HepG2 (cell line): ENCODE measurements around the gene CTXN3. TPM values are rescaled to one million over a fixed set of nuclear protein-coding genes. Genes with fewer than 3 reads are reported as not detected.

ENCODE experiments used
- ATAC-seq: fragments of 200-7000 bp; cut with Tn5 transposase; 3 replicates; pipeline ENCODE4 v1.9.1; 2020; ENCODE audit warnings: mild to moderate bottlenecking, moderate library complexity
- BruUV-seq: library from RNA; stranded (reverse); fragments of 400-500 nt; replicated peaks from 2 replicates; lab custom pipeline; 2021; lab: Mats Ljungman, UMichigan
- CTCF ChIA-PET: fragments of 300-600 bp; formaldehyde crosslinking; extraction: SDS; loops from one replicate; lab custom pipeline; 2021; ENCODE audit warnings: low total read pairs, inconsistent platforms, low intra/inter-chr PET ratio; lab: Yijun Ruan, JAX
- POLR2A ChIA-PET: fragments of 350-600 bp; sonication (Branson Sonifier 250); formaldehyde crosslinking; loops from one replicate; lab custom pipeline; 2020; ENCODE audit warnings: antibody characterized with exemption, inconsistent platforms; lab: Yijun Ruan, JAX
- DNase-seq: peaks from one replicate; pipeline ENCODE4 v3.0.0-alpha.2; 2015; ENCODE audit warnings: low spot score
- FAIRE-seq: peaks from 3 replicates; lab custom pipeline; 2011; peaks lifted over from hg19 to GRCh38; lab: Jason Lieb, UNC
- H2AFZ ChIP-seq: one replicate; pipeline ENCODE4 v1.6.1; 2011; ENCODE audit warnings: low read length, inconsistent platforms
- H3K27ac ChIP-seq: fragments of 300-600 bp; 3 replicates; pipeline ENCODE4 v1.8.0; 2011; ENCODE audit warnings: mixed run types, mild to moderate bottlenecking, mixed read lengths, low read length, inconsistent platforms; ENCODE audit not compliant: insufficient read depth; ENCODE audit errors: extremely low read length
- H3K27me3 ChIP-seq, 2 experiments: fragments of 200-600 bp in 1 of 2; 2 replicates in 1 of 2; 3 replicates in 1 of 2; pipeline versions ENCODE4 v1.6.0 to v1.8.0; 2011; ENCODE audit warnings: low read length in 2 of 2, mild to moderate bottlenecking in 2 of 2, moderate library complexity in 2 of 2, inconsistent platforms in 1 of 2; ENCODE audit not compliant: insufficient read depth in 2 of 2, control insufficient read depth in 1 of 2
- H3K36me3 ChIP-seq, 2 experiments: fragments of 200-600 bp in 1 of 2; replicated peaks in 1 of 2; 2 replicates in 1 of 2; 3 replicates in 1 of 2; pipeline versions ENCODE4 v1.5.1 to v1.8.0; 2011; ENCODE audit warnings: low read length in 2 of 2, inconsistent platforms in 1 of 2; ENCODE audit not compliant: insufficient read depth in 2 of 2, control insufficient read depth in 1 of 2
- H3K4me1 ChIP-seq: 2 replicates; pipeline ENCODE4 v1.5.1; 2012; ENCODE audit warnings: low read length, inconsistent platforms; ENCODE audit not compliant: insufficient read depth
- H3K4me2 ChIP-seq: 2 replicates; pipeline ENCODE4 v1.6.0; 2011; ENCODE audit warnings: low read depth, low read length, inconsistent platforms
- H3K4me3 ChIP-seq, 3 experiments: fragments of 200-600 bp in 1 of 3; sonication (generic), shearing (Covaris generic) in 1 of 3; replicated peaks in 1 of 3; 2 replicates each; pipeline ENCODE4 v1.5.1; 2011 to 2016; ENCODE audit warnings: low read length in 3 of 3, inconsistent platforms in 2 of 3, low read depth in 2 of 3, mild to moderate bottlenecking in 2 of 3, control low read depth in 1 of 3, mixed read lengths in 1 of 3; ENCODE audit not compliant: insufficient read depth in 1 of 3
- H3K79me2 ChIP-seq: one replicate; pipeline ENCODE4 v1.6.1; 2011; ENCODE audit warnings: low read length, inconsistent platforms; ENCODE audit not compliant: insufficient read depth
- H3K9ac ChIP-seq: 2 replicates; pipeline ENCODE4 v1.6.0; 2011; ENCODE audit warnings: mild to moderate bottlenecking, low read depth, low read length, inconsistent platforms; ENCODE audit not compliant: insufficient read depth
- H3K9me3 ChIP-seq: 2 replicates; pipeline ENCODE4 v1.5.1; 2012; ENCODE audit warnings: mild to moderate bottlenecking, low read length
- H4K20me1 ChIP-seq: 2 replicates; pipeline ENCODE4 v1.6.0; 2011; ENCODE audit warnings: inconsistent platforms, mild to moderate bottlenecking, low read length, moderate library complexity; ENCODE audit not compliant: insufficient read depth
- HHEX ChIP-seq: IDR thresholded peaks from 2 replicates; pipeline ENCODE4 v1.6.1; 2016; ENCODE audit warnings: control low read depth
- JUNB ChIP-seq: sonication (generic); formaldehyde crosslinking; IDR thresholded peaks from 2 replicates; pipeline ENCODE4 v1.8.0; 2022; ENCODE audit warnings: missing genetic modification reagents, mild to moderate bottlenecking, borderline replicate concordance
- NFE2L2 ChIP-seq: fragments of 150-350 bp; IDR thresholded peaks from 2 replicates; pipeline ENCODE4 v1.6.1; 2014; ENCODE audit warnings: low read length
- NR2F1 ChIP-seq, 2 experiments: fragments of 450-650 bp in 1 of 2; formaldehyde crosslinking in 1 of 2; IDR thresholded peaks; 2 replicates each; pipeline versions ENCODE4 v1.5.0 to v1.6.1; 2016 to 2020; ENCODE audit warnings: mild to moderate bottlenecking in 1 of 2, missing compliant biosample characterization in 1 of 2, missing genetic modification reagents in 1 of 2, moderate library complexity in 1 of 2
- RFX3 ChIP-seq: IDR thresholded peaks from 2 replicates; pipeline ENCODE4 v1.6.1; 2016; ENCODE audit warnings: missing biosample characterization, missing genetic modification reagents
- SIN3A ChIP-seq: IDR thresholded peaks from 2 replicates; pipeline ENCODE4 v1.6.1; 2011; ENCODE audit warnings: low read depth, mild to moderate bottlenecking, control low read depth, low read length, borderline replicate concordance
- TP53 ChIP-seq: sonication (generic); formaldehyde crosslinking; conservative IDR thresholded peaks from 2 replicates; pipeline ENCODE4 v1.4.0; 2020; ENCODE audit warnings: missing genetic modification reagents
- ZFP82 ChIP-seq: sonication (generic); formaldehyde crosslinking; IDR thresholded peaks from 2 replicates; pipeline ENCODE4 v1.5.1; 2020; ENCODE audit warnings: mild to moderate bottlenecking, missing genetic modification reagents, borderline replicate concordance
- ZNF562 ChIP-seq: sonication (generic); formaldehyde crosslinking; IDR thresholded peaks from 2 replicates; pipeline ENCODE4 v1.8.0; 2022; ENCODE audit warnings: missing genetic modification reagents, borderline replicate concordance
- WGBS: methylation state at CpG from one replicate; pipeline ENCODE4 v1.1.6; 2017; ENCODE audit warnings: low lambda C conversion rate; 5-methylcytosine and 5-hydroxymethylcytosine counted together
- in situ Hi-C: cut with HindIII; loops from 2 replicates; pipeline ENCODE4 v1.10.0; 2017; ENCODE audit warnings: low pct_unique_long_range_greater_than_20kb; ENCODE audit not compliant: extremely low pct_ligation_motif_present
- intact Hi-C: fragments of 100-400 bp; cut with micrococcal nuclease; formaldehyde crosslinking; loops from one replicate; pipeline ENCODE4 v1.10.0; 2022; ENCODE audit not compliant: unreplicated experiment
- polyA plus RNA-seq, 8 experiments: library from polyadenylated mRNA; depleted of rRNA in 3 of 8; stranded (reverse) in 7 of 8; unstranded in 1 of 8; fragments of >200 nt; fragmentation: Illumina TruSeq in 4 of 8; extraction: Trizol in 4 of 8; gene quantifications; 2 replicates each; pipeline versions ENCODE4 v1.2.1 to v1.2.3, GENCODE V29; 2011 to 2016; ENCODE audit warnings: low read depth in 4 of 8, missing spikeins in 1 of 8, mixed read lengths in 1 of 8; ENCODE audit not compliant: insufficient read depth in 1 of 8
- total RNA-seq, 5 experiments: library from RNA; depleted of rRNA; stranded (reverse); fragments of >200 nt; fragmentation: Illumina TruSeq; extraction: Trizol; gene quantifications; 2 replicates each; pipeline ENCODE4 v1.2.3, GENCODE V29; 2016; ENCODE audit warnings: low read depth in 1 of 5

CTXN3 gene
- total and polyA plus RNA-seq, 2 of the 13 experiments (the other 11 are each of a cell fraction or from before 2014, with no cell fraction given): not detected

DNA sequence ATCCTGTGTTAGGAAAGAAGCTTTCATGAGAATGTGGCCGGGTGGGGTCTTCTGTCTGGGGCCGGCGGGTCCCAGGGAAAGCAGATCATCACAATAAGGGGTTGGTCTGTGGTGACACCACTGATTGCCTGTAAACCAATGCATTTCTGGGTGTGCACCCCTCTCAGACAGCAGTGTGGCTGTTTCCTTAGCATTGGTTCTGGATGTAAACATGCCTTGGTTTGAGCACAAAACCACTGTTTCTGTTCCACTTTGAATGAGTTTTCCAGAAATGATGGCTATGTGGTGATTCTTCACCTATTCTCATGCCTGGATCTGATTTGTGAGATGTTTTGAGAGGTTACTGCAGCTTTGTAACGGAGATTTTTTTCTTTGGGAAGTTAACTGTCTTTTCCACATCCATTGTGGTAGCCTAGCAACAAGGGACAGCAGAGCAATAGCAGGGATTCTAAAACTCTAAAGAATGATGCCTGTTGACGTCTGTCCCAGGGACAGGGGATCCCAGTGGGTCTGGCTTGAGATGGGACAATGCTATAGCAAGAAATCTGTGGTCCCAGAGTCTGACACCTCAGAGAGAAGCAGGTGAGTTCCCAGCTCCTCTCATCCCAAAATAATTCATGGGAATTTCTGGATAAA lies 54.2 kb downstream of the CTXN3 start, which contains the start of gene CCDC192:
TSS of gene CCDC192 (plus strand) at position 466 of the 636 bp plus-strand sequence. CDS start at position 521, 55 bp downstream.
- no TSS peak for BruUV-seq
- FAIRE-seq: no peak

DNA sequence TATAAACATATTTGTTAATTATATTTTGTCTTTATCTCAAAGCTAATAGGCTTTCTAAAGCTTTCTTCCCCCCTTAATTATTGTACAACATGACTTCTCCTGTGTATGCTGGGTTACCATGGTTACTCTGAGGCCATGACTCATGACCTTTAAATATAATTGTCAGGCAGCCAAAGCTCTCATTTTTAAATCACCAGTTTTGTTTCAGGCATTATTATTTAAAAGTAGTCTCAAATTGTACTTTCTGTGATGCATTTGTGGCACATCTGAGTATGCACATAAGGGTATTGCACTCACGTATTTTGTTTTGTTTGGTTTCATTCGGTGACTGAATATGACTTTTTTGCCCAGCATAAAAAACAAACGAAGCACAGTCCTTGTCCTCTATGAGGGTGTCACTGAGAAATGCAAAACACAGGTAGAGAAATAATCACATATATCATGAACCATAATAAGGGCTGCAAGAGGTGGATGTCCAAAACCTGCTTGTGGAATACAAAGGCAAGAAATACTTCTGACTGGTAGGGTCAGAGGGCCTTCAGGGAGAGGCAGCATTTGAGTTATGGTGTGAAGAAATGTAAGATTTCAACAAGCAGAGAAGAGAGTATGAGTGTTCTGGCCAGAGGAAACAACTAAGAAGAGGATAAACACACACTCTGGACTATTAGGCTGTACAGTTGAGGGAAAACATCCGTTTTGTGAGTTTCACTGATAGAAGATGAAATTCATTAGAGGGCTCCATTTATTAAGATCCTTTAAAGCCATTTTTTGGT lies 56.4 kb downstream of the CTXN3 start:
- BruUV-seq: no TSS peak
- 34% methylated on average over 4 of the region's 4 CpGs for WGBS
- Histone ChIP-seq H2AFZ (no peak overlapping the region), H3K4me2 (no peak overlapping the region), H3K79me2 (no peaks in the 10 kb centered on the region), H3K9ac (no peak overlapping the region), H3K4me1 (no peaks in the 10 kb centered on the region), H3K27me3 (no peaks in the 10 kb centered on the region), H3K4me3 (no peak overlapping the region), H3K27ac (no peak overlapping the region), H4K20me1 (no peaks in the 10 kb centered on the region), H3K9me3 (no peaks in the 10 kb centered on the region), H3K36me3 (no peaks in the 10 kb centered on the region)
- ATAC-seq (no peak), FAIRE-seq (no peak), DNase-seq (no peak)
- CTCF ChIA-PET: no interaction called here
- intact Hi-C loops (no loop called here), in situ Hi-C loops (no loop called here)
- POLR2A ChIA-PET: no interaction called here
- TF ChIP-seq NR2F1 (CRISPR knock-in tag; IDR thresholded peaks at IDR 0.05) (no peak), RFX3 (peak; percentile 41; the same call in 1 of the 2 replicates)

More for the DNA sequence above, 54.2 kb downstream of the CTXN3 start, which contains the start of gene CCDC192:
- Histone ChIP-seq H3K27ac (no peak within 1 kb of the TSS), H2AFZ (no peak within 1 kb of the TSS), H4K20me1 (no peaks in the 10 kb centered on the region), H3K9me3 (no peaks in the 10 kb centered on the region), H3K79me2 (no peaks in the 10 kb centered on the region), H3K27me3 (no peaks in the 10 kb centered on the region), H3K36me3 (no peaks in the 10 kb centered on the region), H3K4me3 (no peak within 1 kb of the TSS), H3K4me2 (no peak within 1 kb of the TSS), H3K4me1 (peaks cover 3% of the 10 kb centered on the region; the same call in 1 of the 2 replicates), H3K9ac (no peak within 1 kb of the TSS)
- DNase-seq (no peak), ATAC-seq (no peak)
- TF ChIP-seq HHEX (CRISPR knock-in tag) (no peak), NFE2L2 (no peak), ZNF562 (CRISPR knock-in tag) (no peak), ZFP82 (CRISPR knock-in tag) (no peak), SIN3A (no peak), TP53 (no peak), JUNB (CRISPR knock-in tag) (no peak)
- in situ Hi-C loops: no loop called here
- POLR2A ChIA-PET: no interaction called here
- CTCF ChIA-PET: no interaction called here
- intact Hi-C loops: no loop called here
- 0% methylated on average over 2 of the region's 5 CpGs for WGBS
